ENCODE data around the gene CD93. TPM values are rescaled to one million over a fixed set of nuclear protein-coding genes. Genes with fewer than 3 reads are reported as not detected.

Gene CD93, protein sequence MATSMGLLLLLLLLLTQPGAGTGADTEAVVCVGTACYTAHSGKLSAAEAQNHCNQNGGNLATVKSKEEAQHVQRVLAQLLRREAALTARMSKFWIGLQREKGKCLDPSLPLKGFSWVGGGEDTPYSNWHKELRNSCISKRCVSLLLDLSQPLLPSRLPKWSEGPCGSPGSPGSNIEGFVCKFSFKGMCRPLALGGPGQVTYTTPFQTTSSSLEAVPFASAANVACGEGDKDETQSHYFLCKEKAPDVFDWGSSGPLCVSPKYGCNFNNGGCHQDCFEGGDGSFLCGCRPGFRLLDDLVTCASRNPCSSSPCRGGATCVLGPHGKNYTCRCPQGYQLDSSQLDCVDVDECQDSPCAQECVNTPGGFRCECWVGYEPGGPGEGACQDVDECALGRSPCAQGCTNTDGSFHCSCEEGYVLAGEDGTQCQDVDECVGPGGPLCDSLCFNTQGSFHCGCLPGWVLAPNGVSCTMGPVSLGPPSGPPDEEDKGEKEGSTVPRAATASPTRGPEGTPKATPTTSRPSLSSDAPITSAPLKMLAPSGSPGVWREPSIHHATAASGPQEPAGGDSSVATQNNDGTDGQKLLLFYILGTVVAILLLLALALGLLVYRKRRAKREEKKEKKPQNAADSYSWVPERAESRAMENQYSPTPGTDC
- 0.38 TPM for polyA plus RNA-seq (2012; ENCODE audit: insufficient read depth, insufficient read length)

DNA sequence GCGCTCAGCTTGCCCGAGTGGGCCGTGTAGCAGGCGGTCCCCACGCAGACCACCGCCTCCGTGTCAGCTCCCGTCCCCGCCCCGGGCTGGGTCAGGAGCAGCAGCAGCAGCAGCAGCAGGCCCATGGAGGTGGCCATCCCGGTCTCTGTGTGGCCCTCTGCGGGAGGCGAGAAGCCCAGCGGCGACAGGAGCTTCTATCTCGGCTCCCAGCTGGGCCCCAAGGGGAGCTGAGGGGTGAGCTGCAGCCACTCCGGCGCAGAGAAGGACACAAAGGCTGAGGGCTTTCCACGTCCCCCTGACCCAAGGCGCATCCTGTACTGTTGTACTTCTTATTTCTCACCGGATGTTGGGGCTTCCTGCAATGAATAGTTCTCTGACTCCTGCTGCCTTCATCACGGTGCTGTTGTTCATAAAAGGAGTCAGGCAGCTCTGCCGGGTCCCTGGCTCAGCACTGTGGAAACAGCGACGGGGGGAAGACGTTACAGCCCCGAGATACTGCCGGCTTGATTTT lies at the start of gene CD93:
TSS of gene CD93 (minus strand) at position 269 of the 511 bp plus-strand sequence. CDS start at position 137, 132 bp downstream.
- H3K4me3 ChIP-seq (ENCODE audit: low read length) = no peak within 1 kb of the TSS
- peak; percentile 45 for DNase-seq (ENCODE audit: low read depth, low spot score)

DNA sequence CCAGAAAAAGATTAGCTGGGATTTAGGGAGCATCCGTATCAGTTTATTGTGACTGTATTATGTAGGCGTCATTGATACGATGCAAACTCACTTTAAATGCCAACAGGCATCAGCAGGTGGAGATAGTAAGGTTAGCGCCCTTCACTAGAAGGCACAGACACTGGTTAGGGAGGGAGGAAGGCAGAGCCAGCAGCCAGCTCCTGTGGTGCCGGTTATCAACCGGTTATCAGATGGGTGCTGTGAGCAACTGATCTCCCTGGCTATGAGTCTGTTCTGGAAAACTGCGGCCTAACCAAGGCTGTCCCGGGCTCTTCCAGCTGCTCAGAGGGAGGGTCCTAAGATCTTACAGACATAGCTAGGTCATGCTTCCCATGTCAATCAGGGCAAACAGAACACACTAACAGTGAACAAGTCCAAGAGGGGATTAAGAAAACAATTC lies 47.5 kb upstream of the CD93 start:
- no peak for DNase-seq (ENCODE audit: low read depth, low spot score)
- H3K4me3 ChIP-seq (ENCODE audit: low read length) = no peak overlapping the region

DNA sequence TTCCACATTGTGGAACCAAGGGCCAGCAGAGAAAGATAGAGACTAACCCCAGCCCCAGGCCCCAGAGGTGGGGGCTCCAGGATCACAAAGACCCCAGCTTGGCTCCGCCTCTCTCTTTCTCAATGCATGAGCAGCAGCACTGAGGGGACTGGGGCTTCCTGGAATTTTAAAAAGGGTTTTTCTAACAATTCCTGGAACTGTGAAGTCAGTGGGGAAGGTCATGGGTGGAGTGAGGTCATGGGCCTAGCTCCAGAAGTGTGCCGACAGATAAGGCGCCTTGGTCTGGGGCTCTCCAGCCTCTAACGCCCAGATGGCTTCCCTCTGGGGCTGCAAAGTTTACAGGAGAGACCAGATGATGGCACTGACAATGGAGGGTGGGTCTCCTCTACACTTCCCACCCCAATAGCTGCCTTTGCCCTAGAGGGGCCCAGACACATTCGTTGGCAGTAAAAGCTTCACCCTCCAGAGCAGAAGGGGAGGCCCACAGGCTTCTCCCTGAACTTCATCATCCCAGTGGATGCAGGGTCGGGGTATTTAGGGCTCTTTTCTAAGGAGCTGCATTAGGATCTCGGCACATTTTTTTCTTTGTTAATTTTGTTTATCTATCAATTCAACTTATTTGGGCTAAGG lies 46.9 kb upstream of the CD93 start:
- no peak for DNase-seq (ENCODE audit: low read depth, low spot score)
- H3K4me3 ChIP-seq (ENCODE audit: low read length) = no peak overlapping the region

DNA sequence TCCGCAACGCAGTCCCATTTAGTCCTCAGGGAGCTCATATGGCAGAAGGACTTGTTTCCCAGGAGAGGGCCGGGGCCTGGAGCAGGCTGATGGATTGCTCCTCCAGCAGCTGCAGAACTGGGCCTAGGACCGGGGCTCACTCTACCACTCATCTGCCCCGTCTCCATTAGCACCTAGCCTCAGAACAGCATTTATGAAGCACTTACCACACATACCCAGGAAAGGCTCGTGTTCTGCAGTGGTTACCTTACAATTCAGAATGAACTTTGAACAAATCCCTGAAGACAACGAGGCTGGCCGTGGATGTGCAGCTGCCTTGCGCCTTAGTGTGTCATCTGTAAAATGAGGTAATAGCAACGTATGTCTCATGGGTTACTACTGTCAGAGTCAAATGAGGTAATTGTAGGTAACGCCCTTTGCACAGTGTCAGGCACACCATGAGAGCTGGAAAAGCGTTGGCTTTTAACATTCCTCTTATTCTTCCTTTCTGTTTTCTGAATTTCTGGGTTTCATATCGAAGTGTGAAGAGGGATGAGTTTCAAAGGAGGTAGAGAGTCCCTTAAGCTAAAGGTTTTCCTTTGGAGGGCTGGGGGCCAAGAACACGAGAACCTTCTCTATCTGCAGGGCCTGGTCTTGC lies 46.3 kb upstream of the CD93 start:
- no peak overlapping the region for H3K4me3 ChIP-seq (ENCODE audit: low read length)
- no peak for DNase-seq (ENCODE audit: low read depth, low spot score)

DNA sequence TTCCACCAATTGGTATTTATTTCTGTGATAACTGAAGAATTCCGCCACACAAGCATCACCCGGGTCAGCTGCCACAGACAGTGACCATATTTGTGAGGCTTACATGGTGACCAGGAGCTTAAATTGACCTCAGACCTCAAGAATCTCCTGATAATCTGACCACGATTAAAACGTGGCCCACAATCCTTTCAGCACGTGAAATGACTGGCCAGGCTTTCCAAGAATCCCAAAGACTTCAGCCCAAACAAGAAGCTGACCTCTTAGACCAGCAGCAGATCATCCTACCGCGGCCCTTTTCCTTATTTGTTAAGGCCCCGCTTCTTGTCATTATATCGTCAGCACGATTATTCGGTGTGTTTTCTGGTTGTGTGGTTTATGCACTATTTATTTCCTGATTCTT lies 45.6 kb upstream of the CD93 start:
- no peak for DNase-seq (ENCODE audit: low read depth, low spot score)
- no peak overlapping the region for H3K4me3 ChIP-seq (ENCODE audit: low read length)

DNA sequence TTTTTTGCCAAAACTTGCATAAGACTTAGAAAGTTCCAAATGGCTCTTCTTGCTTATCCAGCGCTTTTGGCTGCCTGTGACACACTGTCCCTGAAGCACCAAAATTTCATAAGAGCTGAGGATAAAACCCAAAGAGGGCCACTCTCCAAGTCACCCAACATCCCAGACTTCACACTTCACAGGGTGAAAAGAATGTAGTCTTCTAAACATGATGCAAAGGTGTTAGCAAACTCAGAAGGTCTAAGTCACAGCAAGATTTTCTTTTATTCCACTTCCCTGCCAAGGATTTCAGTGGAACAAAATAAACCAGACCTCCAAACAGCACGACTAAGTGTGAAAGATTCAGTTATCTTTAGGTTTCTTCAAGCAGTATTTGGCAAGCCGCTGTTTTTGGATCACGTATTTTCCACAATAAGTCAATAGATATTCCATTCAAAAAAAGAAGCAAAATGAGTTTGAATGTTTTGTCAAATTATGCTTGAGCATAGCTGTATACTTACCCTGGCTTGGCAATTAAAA lies 44.6 kb upstream of the CD93 start:
- no peak for DNase-seq (ENCODE audit: low read depth, low spot score)
- H3K4me3 ChIP-seq (ENCODE audit: low read length) = no peak overlapping the region

DNA sequence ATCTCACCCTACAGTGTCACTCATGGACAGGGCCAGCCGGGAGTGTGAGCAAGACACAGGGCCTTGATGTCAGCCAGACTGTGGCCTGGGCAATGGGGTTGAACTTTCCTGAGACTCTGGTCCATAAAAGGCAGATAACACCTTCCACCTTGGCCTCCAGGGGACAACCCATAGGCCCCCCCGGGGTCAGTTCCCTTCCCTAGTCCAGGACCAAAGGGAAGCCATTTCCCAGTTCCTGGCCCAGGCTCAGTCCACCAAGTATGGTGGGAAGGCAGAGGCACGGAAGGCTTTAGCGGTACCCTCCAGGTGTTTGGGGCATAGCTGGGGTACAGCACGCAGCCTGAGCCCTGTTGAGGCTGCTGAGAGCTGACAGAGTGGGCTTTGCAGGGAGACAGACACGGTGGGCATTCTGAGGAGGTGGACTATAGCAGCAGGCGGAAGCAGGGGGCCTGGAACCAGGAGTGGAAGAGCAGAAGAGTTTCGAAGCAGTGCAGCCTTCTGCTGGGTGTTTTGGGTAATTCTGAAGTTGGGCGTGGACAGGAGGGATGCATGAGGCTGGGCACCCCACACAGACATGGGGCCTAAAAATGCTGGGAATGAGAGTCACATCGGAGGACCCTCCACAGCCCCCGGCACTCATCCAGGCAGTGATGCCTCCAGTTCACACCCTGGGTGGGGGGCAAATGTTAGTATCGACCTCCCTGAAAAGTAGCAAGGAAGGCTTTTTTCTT lies 43.9 kb upstream of the CD93 start:
- DNase-seq (ENCODE audit: low read depth, low spot score) = no peak
- H3K4me3 ChIP-seq (ENCODE audit: low read length) = no peak overlapping the region

DNA sequence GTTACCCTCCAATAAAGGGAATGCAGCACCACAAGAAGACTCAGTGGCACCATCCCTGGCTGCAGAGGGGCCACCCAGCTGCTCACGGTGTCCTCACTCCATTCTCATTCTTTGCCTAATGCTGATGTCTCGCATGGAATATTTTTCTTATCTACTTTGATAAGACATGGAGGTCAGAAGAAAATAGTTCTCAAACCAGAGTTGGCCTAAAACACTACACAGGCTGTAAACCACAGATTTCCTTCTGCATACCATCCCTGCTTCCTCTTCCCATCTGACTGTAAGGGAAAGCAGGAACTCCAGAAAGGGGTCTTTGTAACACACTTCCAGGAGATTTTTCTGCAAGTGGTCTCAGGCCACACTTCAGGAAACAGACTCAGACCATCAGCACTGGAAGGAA lies 43.1 kb upstream of the CD93 start:
- DNase-seq (ENCODE audit: low read depth, low spot score) = no peak
- no peak overlapping the region for H3K4me3 ChIP-seq (ENCODE audit: low read length)

DNA sequence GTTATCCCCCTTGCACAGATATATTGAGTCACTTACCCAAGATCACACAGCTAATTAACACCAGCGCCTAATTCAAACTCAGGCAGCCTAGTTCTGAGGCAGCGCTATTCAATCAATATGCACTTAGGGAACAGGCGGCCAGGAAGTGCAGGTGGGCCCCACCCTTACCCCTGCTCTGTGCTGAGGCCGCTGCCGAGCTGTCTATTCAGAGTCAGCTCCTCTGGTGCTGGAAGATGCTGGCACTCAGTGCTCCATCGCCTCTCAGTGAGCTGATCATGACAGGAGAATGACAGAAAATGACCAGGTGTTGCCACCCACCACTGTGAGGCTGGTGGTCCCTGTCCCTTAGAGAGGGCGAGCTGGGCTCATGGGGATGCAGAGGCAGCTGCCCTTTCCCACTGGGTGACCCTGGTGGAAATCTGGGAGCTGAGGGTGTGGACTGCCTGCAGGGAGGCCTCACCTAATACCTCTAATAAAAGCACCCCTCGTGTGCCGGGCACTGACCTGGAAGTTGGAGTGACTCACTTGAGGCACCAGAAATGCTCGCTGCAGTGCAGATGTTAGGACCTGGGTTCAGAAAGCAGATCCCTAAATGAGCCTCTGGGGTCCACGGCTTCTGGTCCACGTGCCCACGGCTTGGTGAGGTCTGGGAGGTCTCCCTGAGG lies 42.5 kb upstream of the CD93 start:
- H3K4me3 ChIP-seq (ENCODE audit: low read length) = no peak overlapping the region
- DNase-seq (ENCODE audit: low read depth, low spot score) = no peak

DNA sequence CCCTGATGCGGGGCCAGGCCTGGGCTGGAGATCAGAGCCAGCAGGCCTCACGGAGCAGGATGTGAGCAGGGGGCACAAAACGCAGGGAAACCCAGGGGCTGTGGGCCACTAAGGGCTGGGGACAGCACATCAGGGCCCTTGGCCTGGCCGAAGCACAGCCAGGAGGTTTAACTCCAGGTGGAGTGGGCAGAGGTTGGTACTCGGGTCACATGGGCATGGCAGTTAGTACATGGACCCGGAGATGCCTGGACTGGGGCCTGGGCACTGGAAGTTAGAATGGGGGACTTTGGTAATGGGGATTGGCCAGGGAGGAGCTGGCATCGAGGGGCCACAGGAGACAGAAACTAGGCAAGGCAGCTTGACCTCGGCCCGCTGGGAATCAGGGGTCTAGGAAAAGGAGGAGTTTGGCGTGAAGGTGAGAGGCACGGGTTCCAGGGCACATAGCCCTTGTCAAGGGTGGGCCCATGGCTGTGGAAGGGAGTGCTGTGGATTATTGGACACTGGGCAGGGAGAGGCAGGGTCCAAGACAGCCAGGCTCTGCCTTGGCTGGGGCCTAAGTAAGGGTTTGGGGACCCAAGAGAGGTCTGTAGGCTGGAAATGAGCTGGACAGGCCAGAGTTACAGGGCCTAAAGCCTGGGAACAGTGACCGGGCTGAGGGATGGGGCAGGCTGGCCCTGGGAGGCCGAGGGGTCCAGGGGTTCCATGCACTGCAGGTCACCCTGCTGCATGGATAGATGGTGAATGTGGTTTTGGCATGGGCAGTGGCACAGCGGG lies 41.6 kb upstream of the CD93 start:
- DNase-seq (ENCODE audit: low read depth, low spot score) = no peak
- H3K4me3 ChIP-seq (ENCODE audit: low read length) = no peak overlapping the region

DNA sequence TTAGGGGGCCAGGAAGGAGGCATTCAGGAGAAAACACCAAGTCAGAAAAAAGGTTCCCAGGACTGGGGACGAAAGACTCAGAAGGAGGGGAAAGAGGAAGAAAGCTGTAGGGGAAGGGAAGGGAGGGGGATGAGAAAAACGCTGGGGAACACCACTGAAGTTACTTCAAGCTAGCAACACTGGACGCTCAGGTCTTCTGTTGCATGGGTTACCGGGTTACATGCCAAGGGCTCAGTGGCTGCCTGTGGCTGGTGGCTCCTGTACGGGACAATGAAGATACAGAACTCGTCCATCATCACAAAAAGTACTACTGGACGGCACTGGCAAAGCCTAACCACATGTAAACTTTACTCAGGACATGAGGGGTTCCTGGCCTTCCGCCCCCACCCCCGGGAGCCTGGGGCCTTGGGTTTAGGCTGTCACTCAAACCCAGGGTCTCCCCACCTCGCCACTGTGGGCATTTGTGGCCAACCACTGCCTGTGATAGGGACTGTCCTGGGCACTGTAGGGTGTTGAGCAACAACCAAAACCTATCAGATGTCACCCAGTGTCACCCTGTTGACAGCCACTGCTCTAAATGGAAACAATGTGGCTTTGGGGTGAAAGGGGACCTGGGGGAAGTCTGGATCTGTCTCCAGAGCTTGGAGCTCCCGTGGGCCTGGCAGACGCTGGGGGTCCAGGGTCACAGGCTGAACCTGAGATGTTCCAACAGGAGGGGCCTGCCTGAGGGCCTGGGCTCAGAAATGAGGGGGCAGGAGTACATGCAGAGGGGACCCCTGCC lies 40.3 kb upstream of the CD93 start:
- no peak for DNase-seq (ENCODE audit: low read depth, low spot score)
- H3K4me3 ChIP-seq (ENCODE audit: low read length) = no peak overlapping the region

DNA sequence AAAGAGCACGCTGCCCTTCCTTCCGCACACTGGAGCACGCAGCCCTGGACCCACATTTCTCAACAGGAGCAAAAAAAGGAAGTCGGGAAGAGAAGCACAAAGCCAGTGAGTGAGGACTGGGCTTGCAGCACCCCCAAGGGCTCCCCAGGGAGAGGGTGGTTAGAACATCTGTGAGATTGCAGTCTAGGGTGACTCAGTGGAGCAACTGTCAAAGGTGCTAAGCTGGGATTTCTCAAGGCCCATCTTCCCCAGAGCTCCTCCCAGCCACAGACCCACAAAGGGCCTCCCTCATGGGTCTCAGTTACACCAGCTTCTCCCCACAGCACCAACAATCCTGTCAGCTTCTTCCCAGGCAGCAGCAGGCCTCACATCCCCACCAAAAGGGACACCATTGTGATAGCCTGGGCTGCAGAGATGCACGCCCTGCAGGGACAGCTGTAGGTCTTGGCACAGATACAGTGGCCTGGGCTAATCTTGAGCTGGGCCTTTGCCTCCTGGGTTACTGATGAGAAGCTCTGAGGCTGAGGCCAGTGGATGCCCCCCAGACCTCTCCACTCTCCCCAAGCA lies 39.6 kb upstream of the CD93 start:
- no peak overlapping the region for H3K4me3 ChIP-seq (ENCODE audit: low read length)
- peak; percentile 37 for DNase-seq (ENCODE audit: low read depth, low spot score)

DNA sequence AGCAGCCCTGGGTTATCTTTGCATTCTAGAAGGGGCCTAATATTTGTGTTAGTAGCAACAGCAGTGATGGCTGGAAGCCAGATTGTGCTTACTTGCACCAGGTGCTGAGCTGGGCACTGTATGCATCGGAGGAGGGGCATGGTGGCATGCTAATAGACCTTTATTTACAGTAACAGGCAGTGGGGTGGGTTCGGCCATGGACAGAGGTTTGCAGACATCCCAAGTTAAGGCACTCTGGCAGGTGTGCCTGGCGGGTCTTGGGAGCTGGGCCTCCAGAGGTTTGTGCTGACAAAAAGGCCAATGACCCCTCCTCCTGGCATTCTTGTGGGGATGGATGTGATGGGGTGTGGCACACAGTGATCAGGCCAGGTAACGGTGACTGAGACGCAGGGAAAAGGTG lies 39.0 kb upstream of the CD93 start:
- no peak for DNase-seq (ENCODE audit: low read depth, low spot score)
- no peak overlapping the region for H3K4me3 ChIP-seq (ENCODE audit: low read length)

DNA sequence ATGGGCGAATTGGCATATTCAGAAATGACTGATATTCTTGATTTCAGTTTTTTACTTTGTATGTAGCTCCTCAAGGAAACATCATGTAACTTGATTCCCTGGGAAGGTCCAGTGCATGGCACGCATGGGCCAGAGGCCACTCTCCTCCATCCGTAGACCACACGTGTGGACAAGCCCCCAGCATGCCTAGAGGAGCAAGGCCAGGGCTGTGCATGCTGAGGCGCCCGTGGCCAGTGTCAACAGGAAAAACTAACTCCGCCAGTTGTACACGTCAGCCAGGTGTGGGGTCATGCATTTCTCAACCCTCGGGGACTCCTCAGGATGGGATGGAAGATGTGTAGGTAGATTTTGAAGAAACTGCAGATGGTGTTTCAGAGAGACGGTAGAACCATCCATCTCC lies 37.8 kb upstream of the CD93 start:
- no peak for DNase-seq (ENCODE audit: low read depth, low spot score)
- no peak overlapping the region for H3K4me3 ChIP-seq (ENCODE audit: low read length)

DNA sequence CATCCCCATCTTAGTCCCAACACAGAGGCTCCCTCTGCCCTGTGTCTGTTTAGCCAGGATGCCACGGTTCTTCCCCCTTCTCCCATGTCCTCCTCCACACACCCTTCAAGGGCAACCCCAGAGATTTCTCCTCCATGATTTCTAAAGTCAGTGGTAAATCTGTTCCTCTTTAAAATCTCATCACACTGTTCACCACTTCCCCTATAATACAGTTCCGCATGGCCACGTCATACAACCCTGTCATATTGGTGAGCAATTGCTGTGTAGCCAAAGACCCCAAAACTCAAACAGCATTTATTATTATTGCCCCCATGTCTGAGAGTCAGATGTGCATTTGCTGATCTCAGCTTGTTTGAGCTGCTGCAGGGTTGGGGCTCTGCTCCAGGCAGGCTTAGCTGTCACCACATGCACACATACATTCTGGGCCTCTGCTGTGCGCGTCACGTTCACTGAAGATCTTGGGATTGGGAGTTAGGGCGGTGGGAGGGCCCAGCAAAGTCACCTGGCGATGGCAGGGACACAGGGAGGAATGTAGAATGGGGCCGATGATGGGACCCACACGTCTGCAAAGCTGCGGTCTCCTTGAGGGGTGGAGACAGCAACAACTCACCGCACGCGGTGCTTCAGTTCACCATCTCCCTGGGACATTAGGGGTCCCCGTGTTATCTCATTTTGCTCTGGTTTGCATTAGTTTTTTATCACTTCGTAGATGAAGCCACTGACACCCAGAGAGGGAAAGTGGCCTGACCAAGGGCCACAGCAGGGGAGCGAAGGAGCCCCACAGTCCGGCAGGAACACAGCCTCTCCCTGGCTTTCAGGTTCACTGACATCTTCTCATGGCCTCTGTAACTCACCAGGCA lies 36.9 kb upstream of the CD93 start:
- H3K4me3 ChIP-seq (ENCODE audit: low read length) = no peak overlapping the region
- no peak for DNase-seq (ENCODE audit: low read depth, low spot score)

DNA sequence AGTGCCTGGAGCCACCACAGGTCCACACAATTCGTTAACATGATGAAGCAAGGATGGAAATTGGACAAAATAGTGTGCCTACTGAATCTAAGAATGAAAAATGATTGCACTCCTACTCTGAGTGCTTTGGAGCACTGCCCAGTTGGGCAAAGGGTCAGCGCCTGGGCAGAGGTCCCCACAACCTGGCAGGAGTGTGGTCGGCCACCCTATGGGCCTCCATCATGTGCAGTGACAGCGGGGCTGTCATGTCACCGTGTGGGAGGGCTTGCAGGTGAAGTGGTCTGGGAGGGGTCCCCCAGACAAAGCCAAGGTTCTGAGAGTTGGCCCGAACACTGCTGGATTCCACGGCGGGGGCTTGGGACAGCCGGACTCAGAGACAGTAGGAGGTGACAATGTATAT lies 36.2 kb upstream of the CD93 start:
- H3K4me3 ChIP-seq (ENCODE audit: low read length) = no peak overlapping the region
- no peak for DNase-seq (ENCODE audit: low read depth, low spot score)
